GM12891 (cell line): ENCODE data around the gene PLXNB1.

Experiments used
- PAX5 ChIP-seq: IDR thresholded peaks from 2 replicates; pipeline ENCODE4 v1.6.1; 2011; ENCODE audit warnings: low read length, moderate library complexity, mild to moderate bottlenecking; ENCODE audit not compliant: insufficient read depth, severe bottlenecking
- POLR2A ChIP-seq: IDR thresholded peaks from 2 replicates; pipeline ENCODE4 v1.6.1; 2011; ENCODE audit warnings: low read depth, low read length, control low read depth
- TAF1 ChIP-seq: IDR thresholded peaks from 2 replicates; pipeline ENCODE4 v1.6.1; 2011; ENCODE audit warnings: low read depth, low read length, control low read depth

GRCh38 chr3:48441940-48442339, 12.1 kb upstream of the PLXNB1 start:
- TF ChIP-seq TAF1 (no peak), PAX5 (no peak), POLR2A (no peak)
